Fibroblast of lung (primary cell): Measurements from ENCODE around the gene CHDH. TPM values are rescaled to one million over a fixed set of nuclear protein-coding genes. Genes with fewer than 3 reads are reported as not detected.

ENCODE experiments used
- DNase-seq, 2 donors: peaks; one replicate each; pipeline versions ENCODE4 v3.0.0 to v3.0.0-alpha.2; 2010; ENCODE audit warnings: low read depth in 2 of 2
- H2AFZ ChIP-seq: 2 replicates; pipeline ENCODE4 v1.5.1; 2012; ENCODE audit warnings: low read length, control low read depth, inconsistent platforms
- H3K27ac ChIP-seq: 2 replicates; pipeline ENCODE4 v1.5.1; 2011; ENCODE audit warnings: low read length, control low read depth; ENCODE audit not compliant: insufficient read depth
- H3K27me3 ChIP-seq: 2 replicates; pipeline ENCODE4 v1.5.1; 2011; ENCODE audit warnings: mild to moderate bottlenecking, low read length; ENCODE audit not compliant: control insufficient read depth, insufficient read depth
- H3K36me3 ChIP-seq: 2 replicates; pipeline ENCODE4 v1.5.1; 2011; ENCODE audit warnings: low read length; ENCODE audit not compliant: control insufficient read depth, insufficient read depth
- H3K4me1 ChIP-seq: 2 replicates; pipeline ENCODE4 v1.5.1; 2011; ENCODE audit warnings: low read length; ENCODE audit not compliant: control insufficient read depth, insufficient read depth; ENCODE audit errors: extremely low read depth
- H3K4me2 ChIP-seq: 2 replicates; pipeline ENCODE4 v1.5.1; 2011; ENCODE audit warnings: low read length, control low read depth; ENCODE audit not compliant: insufficient read depth; ENCODE audit errors: extremely low read depth
- H3K4me3 ChIP-seq, 4 experiments: fragments of 200-600 bp in 1 of 4; sonication (generic) in 1 of 4; replicated peaks in 1 of 4; 2 replicates each; pipeline ENCODE4 v1.5.1; 2011 to 2016; ENCODE audit warnings: low read length in 4 of 4, low read depth in 3 of 4, mild to moderate bottlenecking in 3 of 4, control low read depth in 2 of 4, inconsistent platforms in 1 of 4, mixed read lengths in 1 of 4; ENCODE audit not compliant: insufficient read depth in 1 of 4; ENCODE audit errors: control extremely low read depth in 1 of 4
- H3K79me2 ChIP-seq: 2 replicates; pipeline ENCODE4 v1.5.1; 2012; ENCODE audit warnings: mild to moderate bottlenecking, low read length, inconsistent platforms; ENCODE audit not compliant: control insufficient read depth, insufficient read depth
- H3K9ac ChIP-seq: 2 replicates; pipeline ENCODE4 v1.5.1; 2011; ENCODE audit warnings: mild to moderate bottlenecking, low read length, control low read depth; ENCODE audit not compliant: insufficient read depth
- H3K9me3 ChIP-seq: 2 replicates; pipeline ENCODE4 v1.5.1; 2012; ENCODE audit warnings: low read depth, low read length; ENCODE audit not compliant: control insufficient read depth, insufficient read depth
- H4K20me1 ChIP-seq: 2 replicates; pipeline ENCODE4 v1.5.1; 2011; ENCODE audit warnings: low read length; ENCODE audit not compliant: control insufficient read depth, insufficient read depth; ENCODE audit errors: extremely low read depth
- CTCF ChIP-seq, 2 donors: IDR thresholded peaks in 1 of 2; conservative IDR thresholded peaks in 1 of 2; 1 replicate in 1 of 2; 2 replicates in 1 of 2; pipeline ENCODE4 v1.5.1; 2011 to 2012; ENCODE audit warnings: low read length in 2 of 2, control low read depth in 1 of 2, inconsistent platforms in 1 of 2, low read depth in 1 of 2, mild to moderate bottlenecking in 1 of 2
- EZH2 ChIP-seq: IDR thresholded peaks from 2 replicates; pipeline ENCODE4 v1.5.1; 2012; ENCODE audit warnings: low read length, control low read depth, mild to moderate bottlenecking; ENCODE audit errors: missing control alignments
- polyA plus RNA-seq, 2 donors: library from polyadenylated mRNA; depleted of rRNA in 1 of 2; stranded (reverse) in 1 of 2; unstranded in 1 of 2; fragments of >200 nt; gene quantifications; 2 replicates each; pipeline ENCODE4 v1.2.1, GENCODE V29; 2011 to 2012; ENCODE audit warnings: missing spikeins in 1 of 2
- total RNA-seq: library from RNA; depleted of rRNA; stranded (reverse); fragments of >200 nt; gene quantifications from 2 replicates; pipeline ENCODE4 v1.2.1, GENCODE V29; 2014

Gene CHDH
- total and polyA plus RNA-seq, 2 donors (not counting 1 experiment from before 2014, with no cell fraction given) = 0.23 to 0.83 TPM

GRCh38 chr3:53891497-53892285 is 45.5 kb upstream of the CHDH start, which contains the start of gene SELENOK:
SELENOK (minus strand) TSS chr3:53891859.
- Histone ChIP-seq H3K27ac (peak within 1 kb of the TSS; percentile 98), H3K9me3 (no peaks in the 10 kb centered on the region), H2AFZ (peak within 1 kb of the TSS; percentile 78), H3K4me3 (peak within 1 kb of the TSS; percentile 76 to 90 (median 84)), H3K27me3 (no peaks in the 10 kb centered on the region), H3K4me2 (peak within 1 kb of the TSS; percentile 93), H3K79me2 (peaks cover 24% of the 10 kb centered on the region), H3K4me1 (peaks cover 4% of the 10 kb centered on the region), H4K20me1 (no peaks in the 10 kb centered on the region), H3K36me3 (peaks cover 2% of the 10 kb centered on the region), H3K9ac (peak within 1 kb of the TSS; percentile 97)
- TF ChIP-seq CTCF (conservative IDR thresholded peaks at IDR 0.05 in 1 of 2, IDR thresholded peaks at IDR 0.05 in 1 of 2; ENCODE audit: low read depth in 1 of 2, low read length in 2 of 2) (no peak), EZH2 (no peak)
- peak; percentile 99 for DNase-seq

GRCh38 chr3:53890726-53891475 is 44.7 kb upstream of the CHDH start:
- Histone ChIP-seq H3K36me3 (peaks cover 2% of the 10 kb centered on the region), H4K20me1 (no peaks in the 10 kb centered on the region), H3K27ac (peak overlapping the region; percentile 98), H3K9ac (peak overlapping the region; percentile 97), H3K4me1 (peaks cover 4% of the 10 kb centered on the region), H3K79me2 (peaks cover 24% of the 10 kb centered on the region), H3K27me3 (no peaks in the 10 kb centered on the region), H3K4me3 (peak overlapping the region; percentile 76 to 90 (median 84)), H2AFZ (peak overlapping the region; percentile 28), H3K9me3 (no peaks in the 10 kb centered on the region), H3K4me2 (peak overlapping the region; percentile 86)
- DNase-seq = peak in 1 of 2 donors; percentile 61
- no peak for TF ChIP-seq EZH2
- no peak for TF ChIP-seq CTCF (conservative IDR thresholded peaks at IDR 0.05 in 1 of 2, IDR thresholded peaks at IDR 0.05 in 1 of 2; ENCODE audit: low read depth in 1 of 2, low read length in 2 of 2)

- Histone ChIP-seq H3K4me1 (peaks cover 4% of the 10 kb centered on the region), H3K9me3 (no peaks in the 10 kb centered on the region), H3K27ac (no peak overlapping the region), H3K9ac (no peak overlapping the region), H3K4me3 (no peak overlapping the region), H3K4me2 (no peak overlapping the region), H3K36me3 (peaks cover 2% of the 10 kb centered on the region), H2AFZ (no peak overlapping the region), H4K20me1 (no peaks in the 10 kb centered on the region), H3K79me2 (peaks cover 24% of the 10 kb centered on the region), H3K27me3 (no peaks in the 10 kb centered on the region)
- no peak for TF ChIP-seq EZH2
- no peak for TF ChIP-seq CTCF (conservative IDR thresholded peaks at IDR 0.05 in 1 of 2, IDR thresholded peaks at IDR 0.05 in 1 of 2; ENCODE audit: low read depth in 1 of 2, low read length in 2 of 2)
- peak in 1 of 2 donors; percentile 7 for DNase-seq
These were observed 42.0 kb upstream of the CHDH start for GRCh38 chr3:53888232-53888631.
